GM23338 (cell line): ENCODE measurements around the gene FAM120A. TPM values are rescaled to one million over a fixed set of nuclear protein-coding genes. Genes with fewer than 3 reads are reported as not detected.

Experiments
- ATAC-seq: fragments of 200-7000 bp; cut with Tn5 transposase; 3 replicates; pipeline ENCODE4 v1.9.1; 2020
- DNase-seq: peaks from one replicate; pipeline ENCODE4 v3.0.0-alpha.2; 2015; ENCODE audit warnings: low spot score
- H2AFZ ChIP-seq: fragments of 200-600 bp; sonication (generic); 2 replicates; pipeline ENCODE4 v1.8.0; 2016; ENCODE audit warnings: antibody characterized with exemption, mild to moderate bottlenecking, moderate library complexity
- H3F3A ChIP-seq: fragments of 200-600 bp; sonication (generic); replicated peaks from 2 replicates; pipeline ENCODE4 v1.8.0; 2017; ENCODE audit warnings: antibody characterized with exemption, mixed run types, low read depth
- H3K27ac ChIP-seq: fragments of 200-600 bp; sonication (generic); 2 replicates; pipeline ENCODE4 v1.6.1; 2016; ENCODE audit warnings: low read depth
- H3K27me3 ChIP-seq: fragments of 200-600 bp; sonication (generic); 2 replicates; pipeline ENCODE4 v1.8.0; 2016; ENCODE audit warnings: mild to moderate bottlenecking, mixed run types, moderate library complexity; ENCODE audit not compliant: insufficient read depth
- H3K36me3 ChIP-seq: fragments of 200-600 bp; sonication (generic); 2 replicates; pipeline ENCODE4 v1.8.0; 2016; ENCODE audit warnings: mild to moderate bottlenecking; ENCODE audit not compliant: insufficient read depth
- H3K4me1 ChIP-seq: fragments of 200-600 bp; sonication (generic); 2 replicates; pipeline ENCODE4 v1.8.0; 2016; ENCODE audit warnings: mild to moderate bottlenecking, moderate library complexity; ENCODE audit not compliant: insufficient read depth
- H3K4me2 ChIP-seq: fragments of 200-600 bp; sonication (generic); 2 replicates; pipeline ENCODE4 v1.7.1; 2017; ENCODE audit warnings: mixed run types
- H3K4me3 ChIP-seq: fragments of 200-600 bp; sonication (generic); 2 replicates; pipeline ENCODE4 v1.6.1; 2016; ENCODE audit warnings: mixed run types
- H3K79me2 ChIP-seq: fragments of 200-600 bp; sonication (generic); replicated peaks from 2 replicates; pipeline ENCODE4 v1.8.0; 2017; ENCODE audit warnings: mild to moderate bottlenecking; ENCODE audit not compliant: insufficient read depth
- H3K9me2 ChIP-seq: fragments of 200-600 bp; sonication (generic); 2 replicates; pipeline ENCODE4 v1.8.0; 2017; ENCODE audit not compliant: insufficient read depth
- H4K20me1 ChIP-seq: fragments of 200-600 bp; sonication (generic); replicated peaks from 2 replicates; pipeline ENCODE4 v1.8.0; 2017; ENCODE audit warnings: mild to moderate bottlenecking; ENCODE audit not compliant: insufficient read depth
- H3K27ac Mint-ChIP-seq: 2 replicates; pipeline ENCODE4 v1.8.0; 2020; ENCODE audit warnings: inconsistent platforms, mild to moderate bottlenecking, moderate library complexity, mixed read lengths
- H3K27me3 Mint-ChIP-seq: 3 replicates; pipeline ENCODE4 v1.8.0; 2022; ENCODE audit warnings: low read depth, mild to moderate bottlenecking, moderate library complexity, mixed read lengths, inconsistent platforms; ENCODE audit not compliant: insufficient read depth, poor library complexity
- H3K36me3 Mint-ChIP-seq: 3 replicates; pipeline ENCODE4 v1.8.0; 2021; ENCODE audit warnings: low read depth, mild to moderate bottlenecking, inconsistent platforms, moderate library complexity, mixed read lengths
- H3K4me1 Mint-ChIP-seq: 3 replicates; pipeline ENCODE4 v1.8.0; 2020; ENCODE audit warnings: mild to moderate bottlenecking, inconsistent platforms, mixed read lengths
- H3K4me3 Mint-ChIP-seq: 3 replicates; pipeline ENCODE4 v1.8.0; 2021; ENCODE audit warnings: moderate library complexity, mild to moderate bottlenecking, inconsistent platforms, mixed read lengths
- H3K9me3 Mint-ChIP-seq: 3 replicates; pipeline ENCODE4 v1.8.0; 2020; ENCODE audit warnings: moderate library complexity, mild to moderate bottlenecking, inconsistent platforms, mixed read lengths
- CREB1 ChIP-seq: fragments of 250-450 bp; sonication (Bioruptor Pico); IDR thresholded peaks from 2 replicates; pipeline ENCODE4 v1.5.0; 2020; ENCODE audit warnings: low read depth, mild to moderate bottlenecking, moderate library complexity
- EZH2 ChIP-seq: fragments of 200-600 bp; sonication (generic); IDR thresholded peaks from one replicate; pipeline ENCODE4 v1.8.0; 2017; ENCODE audit warnings: antibody characterized with exemption, mild to moderate bottlenecking, low read depth; ENCODE audit not compliant: unreplicated experiment
- EZH2phosphoT487 ChIP-seq: fragments of 200-600 bp; sonication (generic); IDR thresholded peaks from one replicate; pipeline ENCODE4 v1.8.1; 2018; ENCODE audit warnings: antibody characterized with exemption; ENCODE audit not compliant: unreplicated experiment
- JUNB ChIP-seq: IDR thresholded peaks from one replicate; pipeline ENCODE4 v1.6.1; 2016; ENCODE audit warnings: antibody characterized with exemption; ENCODE audit not compliant: unreplicated experiment
- NANOG ChIP-seq: IDR thresholded peaks from 2 replicates; pipeline ENCODE4 v1.6.1; 2016; ENCODE audit warnings: antibody characterized with exemption, borderline replicate concordance
- POLR2AphosphoS5 ChIP-seq: IDR thresholded peaks from 2 replicates; pipeline ENCODE4 v1.6.1; 2016; ENCODE audit warnings: antibody characterized with exemption, low read depth
- STAT1 ChIP-seq: IDR thresholded peaks from one replicate; pipeline ENCODE4 v1.6.1; 2016; ENCODE audit warnings: antibody characterized with exemption; ENCODE audit not compliant: unreplicated experiment
- ZNF114 ChIP-seq: fragments of 250-450 bp; sonication (Bioruptor Pico); IDR thresholded peaks from 2 replicates; pipeline ENCODE4 v1.5.0; 2020; ENCODE audit warnings: mild to moderate bottlenecking, moderate library complexity
- ZNF331 ChIP-seq: fragments of 250-450 bp; sonication (Bioruptor Pico); IDR thresholded peaks from 2 replicates; pipeline ENCODE4 v1.5.0; 2020; ENCODE audit warnings: low read depth, mild to moderate bottlenecking, moderate library complexity
- polyA plus RNA-seq: library from polyadenylated mRNA; unstranded; fragments of >200 nt; fragmentation: Nextera tagmentation; extraction: Ambion mirVana; gene quantifications from 2 replicates; pipeline ENCODE4 v1.2.1, GENCODE V29; 2016
- total RNA-seq: library from RNA; depleted of rRNA; stranded (reverse); fragments of >200 nt; shearing (Covaris generic); gene quantifications from 2 replicates; pipeline ENCODE4 v1.2.3, GENCODE V29; 2014
- TF ChIP-seq, protein P1 (sequence below): IDR thresholded peaks from one replicate; pipeline ENCODE4 v1.6.1; 2018; ENCODE audit warnings: antibody characterized with exemption; ENCODE audit not compliant: unreplicated experiment
- TF ChIP-seq, protein P2 (sequence below): fragments of 250-450 bp; sonication (Bioruptor Pico); IDR thresholded peaks from 2 replicates; pipeline ENCODE4 v1.5.0; 2020; ENCODE audit warnings: mild to moderate bottlenecking, moderate library complexity
- TF ChIP-seq, protein P3 (sequence below): IDR thresholded peaks from 2 replicates; pipeline ENCODE4 v1.6.1; 2016; ENCODE audit warnings: antibody characterized with exemption
- TF ChIP-seq, protein P4 (sequence below), 2 experiments: fragments of 200-600 bp in 1 of 2; sonication (generic) in 1 of 2; conservative IDR thresholded peaks; 2 replicates each; pipeline versions ENCODE4 v1.5.1 to v1.6.1; 2016 to 2017; ENCODE audit warnings: antibody characterized with exemption in 2 of 2, low read depth in 2 of 2, mild to moderate bottlenecking in 2 of 2, moderate library complexity in 1 of 2

FAM120A gene
- total and polyA plus RNA-seq, 2 experiments from 2014 or later = 28.2 to 52.5 TPM

DNA sequence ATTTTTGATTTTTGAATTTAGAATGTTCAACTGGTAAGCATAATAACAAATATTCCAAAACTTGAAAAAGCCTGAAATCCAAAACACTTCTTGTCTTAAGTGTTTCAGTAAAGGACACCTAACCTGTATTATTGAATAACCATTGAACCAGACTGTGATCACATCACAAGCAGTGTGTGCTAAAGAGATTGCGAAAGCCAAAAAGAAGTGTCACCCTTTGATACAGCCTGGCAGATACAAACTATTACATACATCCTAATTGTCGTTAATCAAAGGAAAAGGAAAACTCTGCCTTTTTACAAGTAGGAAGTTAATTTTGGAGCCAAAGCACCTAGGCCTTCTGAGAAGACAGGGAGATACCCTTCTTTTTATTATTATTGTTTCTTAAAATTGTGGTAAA lies 10.3 kb downstream of the FAM120A start:
- Histone ChIP-seq H3K9me2 (no peaks in the 10 kb centered on the region), H3K4me1 (peaks cover 67% of the 10 kb centered on the region), H4K20me1 (peaks cover 18% of the 10 kb centered on the region), H3F3A (no peaks in the 10 kb centered on the region), H3K79me2 (peaks cover 99% of the 10 kb centered on the region), H3K27ac (no peak overlapping the region), H2AFZ (no peak overlapping the region), H3K27me3 (no peaks in the 10 kb centered on the region), H3K4me3 (no peak overlapping the region), H3K4me2 (no peak overlapping the region), H3K36me3 (no peaks in the 10 kb centered on the region)
- H3K36me3 Mint-ChIP-seq = peaks cover 3% of the 10 kb centered on the region; the same call in 1 of the 3 replicates
- H3K27me3 Mint-ChIP-seq = peaks cover 2% of the 10 kb centered on the region
- H3K4me1 Mint-ChIP-seq = peaks cover 76% of the 10 kb centered on the region
- H3K4me3 Mint-ChIP-seq = no peak overlapping the region
- no peak overlapping the region for H3K27ac Mint-ChIP-seq
- no peaks in the 10 kb centered on the region for H3K9me3 Mint-ChIP-seq
- no peak for DNase-seq
- TF ChIP-seq JUNB = no peak
- TF ChIP-seq, protein P1, sequence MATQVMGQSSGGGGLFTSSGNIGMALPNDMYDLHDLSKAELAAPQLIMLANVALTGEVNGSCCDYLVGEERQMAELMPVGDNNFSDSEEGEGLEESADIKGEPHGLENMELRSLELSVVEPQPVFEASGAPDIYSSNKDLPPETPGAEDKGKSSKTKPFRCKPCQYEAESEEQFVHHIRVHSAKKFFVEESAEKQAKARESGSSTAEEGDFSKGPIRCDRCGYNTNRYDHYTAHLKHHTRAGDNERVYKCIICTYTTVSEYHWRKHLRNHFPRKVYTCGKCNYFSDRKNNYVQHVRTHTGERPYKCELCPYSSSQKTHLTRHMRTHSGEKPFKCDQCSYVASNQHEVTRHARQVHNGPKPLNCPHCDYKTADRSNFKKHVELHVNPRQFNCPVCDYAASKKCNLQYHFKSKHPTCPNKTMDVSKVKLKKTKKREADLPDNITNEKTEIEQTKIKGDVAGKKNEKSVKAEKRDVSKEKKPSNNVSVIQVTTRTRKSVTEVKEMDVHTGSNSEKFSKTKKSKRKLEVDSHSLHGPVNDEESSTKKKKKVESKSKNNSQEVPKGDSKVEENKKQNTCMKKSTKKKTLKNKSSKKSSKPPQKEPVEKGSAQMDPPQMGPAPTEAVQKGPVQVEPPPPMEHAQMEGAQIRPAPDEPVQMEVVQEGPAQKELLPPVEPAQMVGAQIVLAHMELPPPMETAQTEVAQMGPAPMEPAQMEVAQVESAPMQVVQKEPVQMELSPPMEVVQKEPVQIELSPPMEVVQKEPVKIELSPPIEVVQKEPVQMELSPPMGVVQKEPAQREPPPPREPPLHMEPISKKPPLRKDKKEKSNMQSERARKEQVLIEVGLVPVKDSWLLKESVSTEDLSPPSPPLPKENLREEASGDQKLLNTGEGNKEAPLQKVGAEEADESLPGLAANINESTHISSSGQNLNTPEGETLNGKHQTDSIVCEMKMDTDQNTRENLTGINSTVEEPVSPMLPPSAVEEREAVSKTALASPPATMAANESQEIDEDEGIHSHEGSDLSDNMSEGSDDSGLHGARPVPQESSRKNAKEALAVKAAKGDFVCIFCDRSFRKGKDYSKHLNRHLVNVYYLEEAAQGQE = no peak
- TF ChIP-seq ZNF114 (CRISPR knock-in tag) = no peak
- no peak for TF ChIP-seq POLR2AphosphoS5
- TF ChIP-seq CREB1 (CRISPR knock-in tag) = no peak
- no peak for TF ChIP-seq STAT1
- TF ChIP-seq NANOG = no peak
- TF ChIP-seq, protein P2, sequence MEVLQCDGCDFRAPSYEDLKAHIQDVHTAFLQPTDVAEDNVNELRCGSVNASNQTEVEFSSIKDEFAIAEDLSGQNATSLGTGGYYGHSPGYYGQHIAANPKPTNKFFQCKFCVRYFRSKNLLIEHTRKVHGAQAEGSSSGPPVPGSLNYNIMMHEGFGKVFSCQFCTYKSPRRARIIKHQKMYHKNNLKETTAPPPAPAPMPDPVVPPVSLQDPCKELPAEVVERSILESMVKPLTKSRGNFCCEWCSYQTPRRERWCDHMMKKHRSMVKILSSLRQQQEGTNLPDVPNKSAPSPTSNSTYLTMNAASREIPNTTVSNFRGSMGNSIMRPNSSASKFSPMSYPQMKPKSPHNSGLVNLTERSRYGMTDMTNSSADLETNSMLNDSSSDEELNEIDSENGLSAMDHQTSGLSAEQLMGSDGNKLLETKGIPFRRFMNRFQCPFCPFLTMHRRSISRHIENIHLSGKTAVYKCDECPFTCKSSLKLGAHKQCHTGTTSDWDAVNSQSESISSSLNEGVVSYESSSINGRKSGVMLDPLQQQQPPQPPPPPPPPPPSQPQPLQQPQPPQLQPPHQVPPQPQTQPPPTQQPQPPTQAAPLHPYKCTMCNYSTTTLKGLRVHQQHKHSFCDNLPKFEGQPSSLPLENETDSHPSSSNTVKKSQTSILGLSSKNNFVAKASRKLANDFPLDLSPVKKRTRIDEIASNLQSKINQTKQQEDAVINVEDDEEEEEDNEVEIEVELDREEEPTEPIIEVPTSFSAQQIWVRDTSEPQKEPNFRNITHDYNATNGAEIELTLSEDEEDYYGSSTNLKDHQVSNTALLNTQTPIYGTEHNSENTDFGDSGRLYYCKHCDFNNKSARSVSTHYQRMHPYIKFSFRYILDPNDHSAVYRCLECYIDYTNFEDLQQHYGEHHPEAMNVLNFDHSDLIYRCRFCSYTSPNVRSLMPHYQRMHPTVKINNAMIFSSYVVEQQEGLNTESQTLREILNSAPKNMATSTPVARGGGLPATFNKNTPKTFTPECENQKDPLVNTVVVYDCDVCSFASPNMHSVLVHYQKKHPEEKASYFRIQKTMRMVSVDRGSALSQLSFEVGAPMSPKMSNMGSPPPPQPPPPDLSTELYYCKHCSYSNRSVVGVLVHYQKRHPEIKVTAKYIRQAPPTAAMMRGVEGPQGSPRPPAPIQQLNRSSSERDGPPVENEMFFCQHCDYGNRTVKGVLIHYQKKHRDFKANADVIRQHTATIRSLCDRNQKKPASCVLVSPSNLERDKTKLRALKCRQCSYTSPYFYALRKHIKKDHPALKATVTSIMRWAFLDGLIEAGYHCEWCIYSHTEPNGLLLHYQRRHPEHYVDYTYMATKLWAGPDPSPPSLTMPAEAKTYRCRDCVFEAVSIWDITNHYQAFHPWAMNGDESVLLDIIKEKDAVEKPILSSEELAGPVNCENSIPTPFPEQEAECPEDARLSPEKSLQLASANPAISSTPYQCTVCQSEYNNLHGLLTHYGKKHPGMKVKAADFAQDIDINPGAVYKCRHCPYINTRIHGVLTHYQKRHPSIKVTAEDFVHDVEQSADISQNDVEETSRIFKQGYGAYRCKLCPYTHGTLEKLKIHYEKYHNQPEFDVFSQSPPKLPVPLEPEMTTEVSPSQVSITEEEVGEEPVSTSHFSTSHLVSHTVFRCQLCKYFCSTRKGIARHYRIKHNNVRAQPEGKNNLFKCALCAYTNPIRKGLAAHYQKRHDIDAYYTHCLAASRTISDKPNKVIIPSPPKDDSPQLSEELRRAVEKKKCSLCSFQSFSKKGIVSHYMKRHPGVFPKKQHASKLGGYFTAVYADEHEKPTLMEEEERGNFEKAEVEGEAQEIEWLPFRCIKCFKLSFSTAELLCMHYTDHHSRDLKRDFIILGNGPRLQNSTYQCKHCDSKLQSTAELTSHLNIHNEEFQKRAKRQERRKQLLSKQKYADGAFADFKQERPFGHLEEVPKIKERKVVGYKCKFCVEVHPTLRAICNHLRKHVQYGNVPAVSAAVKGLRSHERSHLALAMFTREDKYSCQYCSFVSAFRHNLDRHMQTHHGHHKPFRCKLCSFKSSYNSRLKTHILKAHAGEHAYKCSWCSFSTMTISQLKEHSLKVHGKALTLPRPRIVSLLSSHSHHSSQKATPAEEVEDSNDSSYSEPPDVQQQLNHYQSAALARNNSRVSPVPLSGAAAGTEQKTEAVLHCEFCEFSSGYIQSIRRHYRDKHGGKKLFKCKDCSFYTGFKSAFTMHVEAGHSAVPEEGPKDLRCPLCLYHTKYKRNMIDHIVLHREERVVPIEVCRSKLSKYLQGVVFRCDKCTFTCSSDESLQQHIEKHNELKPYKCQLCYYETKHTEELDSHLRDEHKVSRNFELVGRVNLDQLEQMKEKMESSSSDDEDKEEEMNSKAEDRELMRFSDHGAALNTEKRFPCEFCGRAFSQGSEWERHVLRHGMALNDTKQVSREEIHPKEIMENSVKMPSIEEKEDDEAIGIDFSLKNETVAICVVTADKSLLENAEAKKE = no peak
- no peak for TF ChIP-seq ZNF331
- TF ChIP-seq, protein P3, sequence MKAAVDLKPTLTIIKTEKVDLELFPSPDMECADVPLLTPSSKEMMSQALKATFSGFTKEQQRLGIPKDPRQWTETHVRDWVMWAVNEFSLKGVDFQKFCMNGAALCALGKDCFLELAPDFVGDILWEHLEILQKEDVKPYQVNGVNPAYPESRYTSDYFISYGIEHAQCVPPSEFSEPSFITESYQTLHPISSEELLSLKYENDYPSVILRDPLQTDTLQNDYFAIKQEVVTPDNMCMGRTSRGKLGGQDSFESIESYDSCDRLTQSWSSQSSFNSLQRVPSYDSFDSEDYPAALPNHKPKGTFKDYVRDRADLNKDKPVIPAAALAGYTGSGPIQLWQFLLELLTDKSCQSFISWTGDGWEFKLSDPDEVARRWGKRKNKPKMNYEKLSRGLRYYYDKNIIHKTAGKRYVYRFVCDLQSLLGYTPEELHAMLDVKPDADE = no peak
- no peak for TF ChIP-seq EZH2phosphoT487
- no peak for TF ChIP-seq EZH2
- TF ChIP-seq, protein P4, sequence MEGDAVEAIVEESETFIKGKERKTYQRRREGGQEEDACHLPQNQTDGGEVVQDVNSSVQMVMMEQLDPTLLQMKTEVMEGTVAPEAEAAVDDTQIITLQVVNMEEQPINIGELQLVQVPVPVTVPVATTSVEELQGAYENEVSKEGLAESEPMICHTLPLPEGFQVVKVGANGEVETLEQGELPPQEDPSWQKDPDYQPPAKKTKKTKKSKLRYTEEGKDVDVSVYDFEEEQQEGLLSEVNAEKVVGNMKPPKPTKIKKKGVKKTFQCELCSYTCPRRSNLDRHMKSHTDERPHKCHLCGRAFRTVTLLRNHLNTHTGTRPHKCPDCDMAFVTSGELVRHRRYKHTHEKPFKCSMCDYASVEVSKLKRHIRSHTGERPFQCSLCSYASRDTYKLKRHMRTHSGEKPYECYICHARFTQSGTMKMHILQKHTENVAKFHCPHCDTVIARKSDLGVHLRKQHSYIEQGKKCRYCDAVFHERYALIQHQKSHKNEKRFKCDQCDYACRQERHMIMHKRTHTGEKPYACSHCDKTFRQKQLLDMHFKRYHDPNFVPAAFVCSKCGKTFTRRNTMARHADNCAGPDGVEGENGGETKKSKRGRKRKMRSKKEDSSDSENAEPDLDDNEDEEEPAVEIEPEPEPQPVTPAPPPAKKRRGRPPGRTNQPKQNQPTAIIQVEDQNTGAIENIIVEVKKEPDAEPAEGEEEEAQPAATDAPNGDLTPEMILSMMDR (conservative IDR thresholded peaks at IDR 0.05; ENCODE audit: low read depth in 2 of 2) = no peak
- no peak for ATAC-seq
